Measurements from ENCODE around the gene SORCS2. TPM values are rescaled to one million over a fixed set of nuclear protein-coding genes. Genes with fewer than 3 reads are reported as not detected.

The SORCS2 gene
- total and polyA plus RNA-seq, 2 donors (not counting 1 experiment from before 2014, with no cell fraction given), result not detected

GRCh38 chr4:7465017-7465416 lies 272.7 kb downstream of the SORCS2 start:
- Histone ChIP-seq H4K20me1 (ENCODE audit: control insufficient read depth, insufficient read depth, low read length, poor library complexity, severe bottlenecking) (no peaks in the 10 kb centered on the region), H2AFZ (ENCODE audit: insufficient read depth, low read depth, low read length, poor library complexity, severe bottlenecking) (no peak overlapping the region), H3K4me1 (ENCODE audit: control insufficient read depth in 2 of 2, insufficient read depth in 2 of 2, low read length in 2 of 2) (no peaks in the 10 kb centered on the region), H3K27ac (ENCODE audit: low read length in 2 of 2) (no peak overlapping the region), H3K9ac (ENCODE audit: low read length) (no peak overlapping the region), H3K79me2 (ENCODE audit: control insufficient read depth, insufficient read depth, low read length) (no peaks in the 10 kb centered on the region), H3K4me3 (ENCODE audit: control extremely low read depth in 1 of 5, extremely low read depth in 1 of 5, insufficient read depth in 1 of 5, low read depth in 2 of 5, low read length in 4 of 5) (no peak overlapping the region), H3K4me2 (replicated peaks; ENCODE audit: low read depth, low read length, poor library complexity, severe bottlenecking) (no peak overlapping the region), H3K9me3 (ENCODE audit: control extremely low read depth in 1 of 3, control insufficient read depth in 2 of 3, insufficient read depth in 1 of 3, low read length in 2 of 3) (peaks cover 0 to 17% (median 0%) of the 10 kb centered on the region in 3 donors), H3K27me3 (replicated peaks in 1 of 4; ENCODE audit: control extremely low read depth in 1 of 4, control insufficient read depth in 3 of 4, insufficient read depth in 4 of 4, low read length in 3 of 4) (no peaks in the 10 kb centered on the region), H3K36me3 (replicated peaks in 1 of 2; ENCODE audit: control extremely low read depth in 1 of 2, control insufficient read depth in 1 of 2, extremely low read depth in 1 of 2, insufficient read depth in 2 of 2, low read length in 1 of 2) (no peaks in the 10 kb centered on the region)
- H3K9me3 Mint-ChIP-seq (ENCODE audit: insufficient read depth), result no peaks in the 10 kb centered on the region
- H3K27me3 Mint-ChIP-seq, result peaks cover 3% of the 10 kb centered on the region
- ChIA-PET CTCF (no interaction called here), POLR2A (no interaction called here)
- H3K27ac Mint-ChIP-seq, result no peak overlapping the region
- no peak for TF ChIP-seq CTCF (IDR thresholded peaks at IDR 0.05)
- no peak for TF ChIP-seq EZH2 (IDR thresholded peaks at IDR 0.05; ENCODE audit: borderline replicate concordance, insufficient read depth, low read depth, low read length, poor library complexity, severe bottlenecking)
- WGBS (ENCODE audit: insufficient coverage), result 88% methylated on average over 9 of the region's 9 CpGs
- DNase-seq, result no peak
- no peak overlapping the region for H3K4me3 Mint-ChIP-seq
- no peak for ATAC-seq (ENCODE audit: low read depth)
- no peaks in the 10 kb centered on the region for H3K4me1 Mint-ChIP-seq
- intact Hi-C loops (cut with micrococcal nuclease), result no loop called here

- no peaks in the 10 kb centered on the region for H3K27me3 ChIP-seq (replicated peaks in 1 of 4; ENCODE audit: control extremely low read depth in 1 of 4, control insufficient read depth in 3 of 4, insufficient read depth in 4 of 4, low read length in 3 of 4)
- Mint-ChIP-seq H3K27me3 (peaks cover 1% of the 10 kb centered on the region), H3K27ac (no peak overlapping the region), H3K4me3 (no peak overlapping the region), H3K4me1 (no peaks in the 10 kb centered on the region), H3K9me3 (ENCODE audit: insufficient read depth) (no peaks in the 10 kb centered on the region)
- H3K9me3 ChIP-seq (ENCODE audit: control extremely low read depth in 1 of 3, control insufficient read depth in 2 of 3, insufficient read depth in 1 of 3, low read length in 2 of 3), result peaks cover 0 to 17% (median 0%) of the 10 kb centered on the region in 3 donors
- POLR2A ChIA-PET, result no interaction called here
- H3K79me2 ChIP-seq (ENCODE audit: control insufficient read depth, insufficient read depth, low read length), result no peaks in the 10 kb centered on the region
- WGBS (ENCODE audit: insufficient coverage), result 82% methylated on average over 4 of the region's 8 CpGs
- DNase-seq (no peak), ATAC-seq (ENCODE audit: low read depth) (no peak)
- intact Hi-C loops (cut with micrococcal nuclease), result no loop called here
- no peaks in the 10 kb centered on the region for H3K4me1 ChIP-seq (ENCODE audit: control insufficient read depth in 2 of 2, insufficient read depth in 2 of 2, low read length in 2 of 2)
- H3K27ac ChIP-seq (ENCODE audit: low read length in 2 of 2), result no peak overlapping the region
- H3K9ac ChIP-seq (ENCODE audit: low read length), result no peak overlapping the region
- CTCF ChIA-PET, result no interaction called here
- no peaks in the 10 kb centered on the region for H3K36me3 ChIP-seq (replicated peaks in 1 of 2; ENCODE audit: control extremely low read depth in 1 of 2, control insufficient read depth in 1 of 2, extremely low read depth in 1 of 2, insufficient read depth in 2 of 2, low read length in 1 of 2)
- H4K20me1 ChIP-seq (ENCODE audit: control insufficient read depth, insufficient read depth, low read length, poor library complexity, severe bottlenecking), result no peaks in the 10 kb centered on the region
- H2AFZ ChIP-seq (ENCODE audit: insufficient read depth, low read depth, low read length, poor library complexity, severe bottlenecking), result no peak overlapping the region
- no peak for TF ChIP-seq CTCF (IDR thresholded peaks at IDR 0.05)
- no peak for TF ChIP-seq EZH2 (IDR thresholded peaks at IDR 0.05; ENCODE audit: borderline replicate concordance, insufficient read depth, low read depth, low read length, poor library complexity, severe bottlenecking)
- no peak overlapping the region for H3K4me3 ChIP-seq (ENCODE audit: control extremely low read depth in 1 of 5, extremely low read depth in 1 of 5, insufficient read depth in 1 of 5, low read depth in 2 of 5, low read length in 4 of 5)
- H3K4me2 ChIP-seq (replicated peaks; ENCODE audit: low read depth, low read length, poor library complexity, severe bottlenecking), result no peak overlapping the region
Observed at GRCh38 chr4:7466215-7466614, 273.9 kb downstream of the SORCS2 start.
